Panc1 (cell line): ENCODE results near the gene SCARB2. TPM values are rescaled to one million over a fixed set of nuclear protein-coding genes. Genes with fewer than 3 reads are reported as not detected.

Source experiments
- ATAC-seq: fragments of 200-7000 bp; cut with Tn5 transposase; 2 replicates; pipeline ENCODE4 v1.9.1; 2020; ENCODE audit warnings: mild to moderate bottlenecking, moderate library complexity
- BruUV-seq: library from RNA; stranded (reverse); fragments of 400-500 nt; replicated peaks from 2 replicates; lab custom pipeline; 2021; lab: Mats Ljungman, UMichigan
- CTCF ChIA-PET: fragments of 300-600 bp; sonication (Branson Sonifier 250); formaldehyde crosslinking; loops from one replicate; lab custom pipeline; 2022; ENCODE audit warnings: antibody characterized with exemption; lab: Charles Lee
- POLR2A ChIA-PET: fragments of 300-600 bp; sonication (Branson Sonifier 250); formaldehyde crosslinking; loops from one replicate; lab custom pipeline; 2022; ENCODE audit warnings: antibody characterized with exemption; lab: Charles Lee
- DNase-seq: peaks from one replicate; pipeline ENCODE4 v3.0.0-alpha.2; 2010; ENCODE audit warnings: low read depth, low spot score
- H3K27ac ChIP-seq: 2 replicates; pipeline ENCODE4 v1.5.1; 2011; ENCODE audit warnings: mild to moderate bottlenecking, low read length, inconsistent platforms
- H3K27me3 ChIP-seq: fragments of 200-500 bp; sonication (Bioruptor generic); 2 replicates; pipeline ENCODE4 v1.6.0; 2014; ENCODE audit warnings: low read length, inconsistent platforms; ENCODE audit not compliant: control insufficient read depth, insufficient read depth
- H3K36me3 ChIP-seq: fragments of 200-500 bp; sonication (Bioruptor generic); 2 replicates; pipeline ENCODE4 v1.5.1; 2014; ENCODE audit warnings: inconsistent platforms, mild to moderate bottlenecking, low read length, moderate library complexity; ENCODE audit not compliant: control insufficient read depth, insufficient read depth
- H3K4me1 ChIP-seq: 2 replicates; pipeline ENCODE4 v1.5.1; 2011; ENCODE audit warnings: inconsistent platforms, mild to moderate bottlenecking, low read length, moderate library complexity; ENCODE audit not compliant: control insufficient read depth, insufficient read depth
- H3K4me3 ChIP-seq, 2 experiments: 2 replicates each; pipeline ENCODE4 v1.5.1; 2011 to 2012; ENCODE audit warnings: low read depth in 2 of 2, low read length in 2 of 2, mild to moderate bottlenecking in 2 of 2, inconsistent platforms in 1 of 2, moderate library complexity in 1 of 2
- H3K9me3 ChIP-seq: fragments of 200-500 bp; sonication (Bioruptor generic); 2 replicates; pipeline ENCODE4 v1.5.1; 2014; ENCODE audit warnings: low read depth, mild to moderate bottlenecking, inconsistent platforms, low read length, moderate library complexity; ENCODE audit not compliant: control insufficient read depth, insufficient read depth
- POLR2AphosphoS5 ChIP-seq: IDR thresholded peaks from 2 replicates; pipeline ENCODE4 v1.6.1; 2012; ENCODE audit warnings: mild to moderate bottlenecking, low read depth, low read length, moderate library complexity
- SIN3A ChIP-seq: IDR thresholded peaks from 2 replicates; pipeline ENCODE4 v1.6.1; 2012; ENCODE audit warnings: low read depth, mild to moderate bottlenecking, low read length, moderate library complexity, borderline replicate concordance; ENCODE audit not compliant: insufficient read depth
- TCF7L2 ChIP-seq: IDR thresholded peaks from 2 replicates; pipeline ENCODE4 v1.6.1; 2011; ENCODE audit warnings: mild to moderate bottlenecking, low read depth, low read length, inconsistent platforms
- in situ Hi-C: cut with HindIII; loops from 2 replicates; pipeline ENCODE4 v1.10.0; 2016; ENCODE audit warnings: low sequenced_read_pairs, low pct_unique_long_range_greater_than_20kb
- intact Hi-C: fragments of 100-400 bp; cut with micrococcal nuclease; formaldehyde crosslinking; loops from one replicate; pipeline ENCODE4 v1.10.0; 2022; ENCODE audit not compliant: unreplicated experiment
- total RNA-seq: library from RNA; stranded (reverse); gene quantifications from one replicate; pipeline ENCODE4 v1.2.1, GENCODE V29; 2021; ENCODE audit not compliant: unreplicated experiment
- TF ChIP-seq, protein P1 (sequence below), 2 experiments: IDR thresholded peaks; 2 replicates each; pipeline ENCODE4 v1.6.1; 2011 to 2012; ENCODE audit warnings: low read depth in 2 of 2, control low read depth in 1 of 2, low read length in 1 of 2, mild to moderate bottlenecking in 1 of 2, moderate library complexity in 1 of 2; ENCODE audit not compliant: insufficient read depth in 1 of 2
- TF ChIP-seq, protein P2 (sequence below): fragments of 450-650 bp; IDR thresholded peaks from 2 replicates; pipeline ENCODE4 v1.5.1; 2017; ENCODE audit warnings: mild to moderate bottlenecking

SCARB2 gene
- total RNA-seq, 1 experiment from 2014 or later = 59.4 TPM

GRCh38 chr4:76148142-76148865 is 65.3 kb downstream of the SCARB2 start, which contains the start of gene NUP54:
Gene NUP54 (minus strand): TSS chr4:76148397. CDS start chr4:76148374, 23 bp downstream.
- H3K9me3 ChIP-seq = no peaks in the 10 kb centered on the region
- H3K4me3 ChIP-seq = peak within 1 kb of the TSS; percentile 79 to 86
- H3K4me1 ChIP-seq = peaks cover 3% of the 10 kb centered on the region; the same call in 1 of the 2 replicates
- ChIA-PET CTCF (no interaction called here), POLR2A (no interaction called here)
- intact Hi-C loops = no loop called here
- no peaks in the 10 kb centered on the region for H3K27me3 ChIP-seq
- ATAC-seq = peak; percentile 97
- peak within 1 kb of the TSS; percentile 97 for H3K27ac ChIP-seq
- H3K36me3 ChIP-seq = peaks cover 8% of the 10 kb centered on the region
- no TSS peak for BruUV-seq
- no peak for TF ChIP-seq TCF7L2
- peak; percentile 79 for TF ChIP-seq POLR2AphosphoS5
- TF ChIP-seq, protein P1, sequence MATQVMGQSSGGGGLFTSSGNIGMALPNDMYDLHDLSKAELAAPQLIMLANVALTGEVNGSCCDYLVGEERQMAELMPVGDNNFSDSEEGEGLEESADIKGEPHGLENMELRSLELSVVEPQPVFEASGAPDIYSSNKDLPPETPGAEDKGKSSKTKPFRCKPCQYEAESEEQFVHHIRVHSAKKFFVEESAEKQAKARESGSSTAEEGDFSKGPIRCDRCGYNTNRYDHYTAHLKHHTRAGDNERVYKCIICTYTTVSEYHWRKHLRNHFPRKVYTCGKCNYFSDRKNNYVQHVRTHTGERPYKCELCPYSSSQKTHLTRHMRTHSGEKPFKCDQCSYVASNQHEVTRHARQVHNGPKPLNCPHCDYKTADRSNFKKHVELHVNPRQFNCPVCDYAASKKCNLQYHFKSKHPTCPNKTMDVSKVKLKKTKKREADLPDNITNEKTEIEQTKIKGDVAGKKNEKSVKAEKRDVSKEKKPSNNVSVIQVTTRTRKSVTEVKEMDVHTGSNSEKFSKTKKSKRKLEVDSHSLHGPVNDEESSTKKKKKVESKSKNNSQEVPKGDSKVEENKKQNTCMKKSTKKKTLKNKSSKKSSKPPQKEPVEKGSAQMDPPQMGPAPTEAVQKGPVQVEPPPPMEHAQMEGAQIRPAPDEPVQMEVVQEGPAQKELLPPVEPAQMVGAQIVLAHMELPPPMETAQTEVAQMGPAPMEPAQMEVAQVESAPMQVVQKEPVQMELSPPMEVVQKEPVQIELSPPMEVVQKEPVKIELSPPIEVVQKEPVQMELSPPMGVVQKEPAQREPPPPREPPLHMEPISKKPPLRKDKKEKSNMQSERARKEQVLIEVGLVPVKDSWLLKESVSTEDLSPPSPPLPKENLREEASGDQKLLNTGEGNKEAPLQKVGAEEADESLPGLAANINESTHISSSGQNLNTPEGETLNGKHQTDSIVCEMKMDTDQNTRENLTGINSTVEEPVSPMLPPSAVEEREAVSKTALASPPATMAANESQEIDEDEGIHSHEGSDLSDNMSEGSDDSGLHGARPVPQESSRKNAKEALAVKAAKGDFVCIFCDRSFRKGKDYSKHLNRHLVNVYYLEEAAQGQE (IDR thresholded peaks at IDR 0.05; ENCODE audit: insufficient read depth in 1 of 2, low read depth in 2 of 2, low read length in 1 of 2) = 0 out of 4 replicates have a peak, but pooled peaks of 1 of the 2 experiments have one; percentile 31
- in situ Hi-C loops = no loop called here
- peak; percentile 82 for DNase-seq

DNA sequence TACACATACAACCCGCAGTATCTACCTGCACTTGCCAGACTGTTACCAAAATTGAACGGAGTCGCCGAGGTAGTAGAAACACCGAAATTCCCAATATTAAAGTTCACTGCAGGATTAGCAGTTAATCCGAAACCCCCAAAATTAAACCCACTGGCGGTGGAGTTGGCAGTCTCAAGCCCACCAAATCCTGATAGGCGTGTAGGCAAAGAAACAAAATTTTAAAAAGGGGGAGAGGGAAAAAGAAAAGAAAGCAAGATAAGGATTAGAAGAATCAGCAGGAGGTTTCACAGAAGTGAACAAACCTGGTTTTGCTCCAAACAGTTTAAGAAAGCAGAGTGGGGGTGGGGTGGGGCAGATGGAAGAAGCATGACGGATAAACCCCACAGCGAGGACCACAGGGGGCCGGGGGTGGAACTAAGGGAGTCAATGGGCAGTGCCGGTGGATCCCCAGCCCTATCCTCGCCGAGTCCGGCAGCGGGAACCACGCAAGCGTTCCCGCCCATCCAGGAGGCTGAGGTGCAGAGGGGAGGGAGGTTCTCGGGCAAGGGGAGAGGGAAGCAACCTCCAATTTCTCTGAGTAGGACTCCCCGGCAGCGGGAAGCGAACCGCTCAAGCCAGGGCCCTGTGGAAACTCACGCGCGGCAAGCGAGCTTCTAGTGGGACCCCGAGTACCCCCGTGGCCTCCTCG is 66.0 kb downstream of the SCARB2 start:
- in situ Hi-C loops = no loop called here

More for the DNA sequence above, 66.0 kb downstream of the SCARB2 start:
- Histone ChIP-seq H3K27me3 (no peaks in the 10 kb centered on the region), H3K4me3 (peak overlapping the region; percentile 79 to 86), H3K4me1 (peaks cover 3% of the 10 kb centered on the region; the same call in 1 of the 2 replicates), H3K36me3 (peaks cover 12% of the 10 kb centered on the region), H3K27ac (peak overlapping the region; percentile 97), H3K9me3 (no peaks in the 10 kb centered on the region)
- ATAC-seq = peak; percentile 95
- TF ChIP-seq, protein P1 (IDR thresholded peaks at IDR 0.05; ENCODE audit: insufficient read depth in 1 of 2, low read depth in 2 of 2, low read length in 1 of 2) = no peak
- TF ChIP-seq POLR2AphosphoS5 (no peak), TCF7L2 (no peak), SIN3A (no peak)
- TF ChIP-seq, protein P2, sequence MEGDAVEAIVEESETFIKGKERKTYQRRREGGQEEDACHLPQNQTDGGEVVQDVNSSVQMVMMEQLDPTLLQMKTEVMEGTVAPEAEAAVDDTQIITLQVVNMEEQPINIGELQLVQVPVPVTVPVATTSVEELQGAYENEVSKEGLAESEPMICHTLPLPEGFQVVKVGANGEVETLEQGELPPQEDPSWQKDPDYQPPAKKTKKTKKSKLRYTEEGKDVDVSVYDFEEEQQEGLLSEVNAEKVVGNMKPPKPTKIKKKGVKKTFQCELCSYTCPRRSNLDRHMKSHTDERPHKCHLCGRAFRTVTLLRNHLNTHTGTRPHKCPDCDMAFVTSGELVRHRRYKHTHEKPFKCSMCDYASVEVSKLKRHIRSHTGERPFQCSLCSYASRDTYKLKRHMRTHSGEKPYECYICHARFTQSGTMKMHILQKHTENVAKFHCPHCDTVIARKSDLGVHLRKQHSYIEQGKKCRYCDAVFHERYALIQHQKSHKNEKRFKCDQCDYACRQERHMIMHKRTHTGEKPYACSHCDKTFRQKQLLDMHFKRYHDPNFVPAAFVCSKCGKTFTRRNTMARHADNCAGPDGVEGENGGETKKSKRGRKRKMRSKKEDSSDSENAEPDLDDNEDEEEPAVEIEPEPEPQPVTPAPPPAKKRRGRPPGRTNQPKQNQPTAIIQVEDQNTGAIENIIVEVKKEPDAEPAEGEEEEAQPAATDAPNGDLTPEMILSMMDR = no peak
- intact Hi-C loops = no loop called here
- peak; percentile 1 for DNase-seq
- no TSS peak for BruUV-seq
- CTCF ChIA-PET = no interaction called here
- POLR2A ChIA-PET = no interaction called here
